Muscle layer of duodenum (tissue), 2 donors: Measurements from ENCODE around the gene ENKUR.

ENCODE experiments used
- H3K27ac ChIP-seq: one replicate; pipeline ENCODE4 v1.7.0; 2013; ENCODE audit warnings: mild to moderate bottlenecking, low read length
- H3K27me3 ChIP-seq: one replicate; pipeline ENCODE4 v1.7.0; 2013; ENCODE audit warnings: low read depth, mild to moderate bottlenecking, control low read depth, low read length
- H3K36me3 ChIP-seq, 2 donors: one replicate each; pipeline ENCODE4 v1.7.0; 2013; ENCODE audit warnings: low read length in 2 of 2, control low read depth in 1 of 2, mild to moderate bottlenecking in 1 of 2; ENCODE audit not compliant: insufficient read depth in 2 of 2, control insufficient read depth in 1 of 2
- H3K4me1 ChIP-seq, 2 donors: one replicate each; pipeline ENCODE4 v1.7.0; 2013; ENCODE audit warnings: low read length in 2 of 2, mild to moderate bottlenecking in 2 of 2, control low read depth in 1 of 2, moderate library complexity in 1 of 2; ENCODE audit not compliant: insufficient read depth in 2 of 2, control insufficient read depth in 1 of 2
- H3K4me3 ChIP-seq, 2 donors: one replicate each; pipeline ENCODE4 v1.7.0; 2013; ENCODE audit warnings: low read length in 2 of 2, low read depth in 1 of 2, mild to moderate bottlenecking in 1 of 2
- H3K9me3 ChIP-seq, 2 donors: one replicate each; pipeline ENCODE4 v1.7.0; 2013; ENCODE audit warnings: low read length in 2 of 2, control low read depth in 1 of 2, mild to moderate bottlenecking in 1 of 2; ENCODE audit not compliant: control insufficient read depth in 1 of 2
- donor health status: healthy.

Gene ENKUR, protein sequence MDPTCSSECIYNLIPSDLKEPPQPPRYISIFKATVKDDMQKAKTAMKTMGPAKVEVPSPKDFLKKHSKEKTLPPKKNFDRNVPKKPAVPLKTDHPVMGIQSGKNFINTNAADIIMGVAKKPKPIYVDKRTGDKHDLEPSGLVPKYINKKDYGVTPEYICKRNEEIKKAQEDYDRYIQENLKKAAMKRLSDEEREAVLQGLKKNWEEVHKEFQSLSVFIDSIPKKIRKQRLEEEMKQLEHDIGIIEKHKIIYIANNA

DNA sequence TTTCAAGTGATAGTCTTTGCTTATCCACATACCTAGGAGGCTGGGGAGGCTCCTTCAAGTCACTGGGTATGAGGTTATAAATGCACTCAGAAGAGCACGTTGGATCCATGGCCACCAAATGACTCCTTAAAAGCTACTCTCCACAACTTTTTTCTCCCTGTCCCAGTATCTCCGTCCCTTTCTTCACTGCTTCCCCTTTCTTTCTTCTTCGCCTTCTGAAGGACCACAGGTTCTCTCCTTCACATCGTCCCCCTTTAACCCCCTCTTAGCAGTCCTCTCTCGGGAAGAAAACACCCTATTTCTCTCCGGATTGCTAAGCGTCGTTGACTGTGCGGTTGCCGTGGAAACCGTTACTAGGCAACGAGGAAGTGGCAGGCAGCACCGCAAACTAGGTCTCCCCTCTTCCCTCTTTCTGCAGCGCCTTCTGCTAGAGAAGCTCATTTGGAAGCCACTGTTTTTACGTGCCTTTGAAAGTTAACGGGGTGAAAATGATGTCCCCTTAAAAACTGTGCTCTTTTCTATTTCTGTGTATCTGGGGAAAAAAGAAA, at the start of gene ENKUR:
ENKUR (minus strand) TSS at position 331 of the 548 bp plus-strand sequence; CDS start at position 109, 222 bp downstream.
- peak within 1 kb of the TSS; percentile 96 for H3K27ac ChIP-seq
- H3K27me3 ChIP-seq: no peaks in the 10 kb centered on the region
- no peaks in the 10 kb centered on the region for H3K9me3 ChIP-seq
- peak within 1 kb of the TSS; percentile 68 to 86 for H3K4me3 ChIP-seq
- H3K4me1 ChIP-seq: peaks cover 0 to 5% of the 10 kb centered on the region in 2 donors
- H3K36me3 ChIP-seq: no peaks in the 10 kb centered on the region

DNA sequence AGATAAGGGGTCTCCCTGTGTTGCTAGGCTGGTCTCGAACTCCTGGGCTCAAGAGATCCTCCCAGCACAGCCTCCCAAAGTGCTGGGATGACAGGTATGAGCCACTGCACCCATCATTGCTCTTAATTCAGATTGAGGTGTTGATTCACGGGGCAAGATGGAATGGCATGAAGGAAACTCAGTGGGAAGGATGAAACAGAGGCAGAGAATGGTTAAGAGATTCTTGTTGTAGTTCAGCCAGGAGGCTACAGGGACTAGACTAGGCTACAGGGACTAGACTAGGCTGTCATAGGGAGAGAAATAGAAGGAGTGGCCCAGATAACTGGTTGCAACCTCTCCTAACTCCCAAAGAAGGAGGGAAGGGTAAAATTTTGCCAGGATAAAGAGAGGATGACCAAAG, 48.4 kb upstream of the ENKUR start:
- H3K4me1 ChIP-seq: no peaks in the 10 kb centered on the region
- no peaks in the 10 kb centered on the region for H3K27me3 ChIP-seq
- no peaks in the 10 kb centered on the region for H3K9me3 ChIP-seq
- no peaks in the 10 kb centered on the region for H3K36me3 ChIP-seq
- no peak overlapping the region for H3K4me3 ChIP-seq
- H3K27ac ChIP-seq: no peak overlapping the region

DNA sequence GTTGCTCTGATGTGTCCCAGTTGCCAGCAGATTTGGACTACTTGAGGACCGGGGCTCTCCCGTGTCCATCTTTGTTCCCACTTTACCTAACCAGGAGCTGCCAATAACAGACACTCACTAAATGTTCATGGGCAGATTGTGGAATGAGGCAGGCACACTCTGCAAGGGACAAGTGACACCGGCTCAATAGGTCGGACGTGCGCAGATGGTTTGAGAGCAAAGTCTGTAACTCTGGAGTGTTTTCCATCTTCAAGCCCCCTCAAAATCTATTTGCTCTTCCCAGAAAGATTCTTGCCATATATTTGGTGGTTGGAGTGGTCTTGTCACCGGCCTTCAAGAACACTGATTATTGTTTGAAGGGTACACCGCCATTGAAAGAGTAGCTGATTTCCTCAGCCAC, 47.7 kb upstream of the ENKUR start:
- Histone ChIP-seq H3K9me3 (no peaks in the 10 kb centered on the region), H3K4me3 (no peak overlapping the region), H3K27ac (no peak overlapping the region), H3K4me1 (no peaks in the 10 kb centered on the region), H3K36me3 (no peaks in the 10 kb centered on the region), H3K27me3 (no peaks in the 10 kb centered on the region)

DNA sequence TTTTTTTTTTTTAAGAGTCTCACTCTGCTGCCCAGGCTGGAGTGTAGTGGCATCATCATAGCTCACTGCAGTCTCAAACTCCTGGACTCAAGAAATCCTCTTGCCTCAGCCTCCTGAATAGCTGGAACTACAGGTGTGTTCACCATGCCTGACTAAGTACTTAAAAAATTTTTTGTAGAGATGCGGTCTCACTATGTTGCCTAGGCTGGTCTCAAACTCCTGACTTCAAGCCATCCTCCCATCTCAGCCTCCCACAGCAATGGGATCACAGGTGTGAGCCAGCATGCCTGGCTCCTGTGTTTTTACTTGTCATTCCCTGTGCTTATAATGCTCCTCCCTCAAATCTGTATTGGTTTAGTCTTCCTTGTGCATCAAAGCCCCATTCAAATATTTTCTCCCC, 47.2 kb upstream of the ENKUR start:
- no peaks in the 10 kb centered on the region for H3K9me3 ChIP-seq
- H3K4me3 ChIP-seq: no peak overlapping the region
- H3K36me3 ChIP-seq: no peaks in the 10 kb centered on the region
- H3K27ac ChIP-seq: no peak overlapping the region
- H3K4me1 ChIP-seq: no peaks in the 10 kb centered on the region
- no peaks in the 10 kb centered on the region for H3K27me3 ChIP-seq

DNA sequence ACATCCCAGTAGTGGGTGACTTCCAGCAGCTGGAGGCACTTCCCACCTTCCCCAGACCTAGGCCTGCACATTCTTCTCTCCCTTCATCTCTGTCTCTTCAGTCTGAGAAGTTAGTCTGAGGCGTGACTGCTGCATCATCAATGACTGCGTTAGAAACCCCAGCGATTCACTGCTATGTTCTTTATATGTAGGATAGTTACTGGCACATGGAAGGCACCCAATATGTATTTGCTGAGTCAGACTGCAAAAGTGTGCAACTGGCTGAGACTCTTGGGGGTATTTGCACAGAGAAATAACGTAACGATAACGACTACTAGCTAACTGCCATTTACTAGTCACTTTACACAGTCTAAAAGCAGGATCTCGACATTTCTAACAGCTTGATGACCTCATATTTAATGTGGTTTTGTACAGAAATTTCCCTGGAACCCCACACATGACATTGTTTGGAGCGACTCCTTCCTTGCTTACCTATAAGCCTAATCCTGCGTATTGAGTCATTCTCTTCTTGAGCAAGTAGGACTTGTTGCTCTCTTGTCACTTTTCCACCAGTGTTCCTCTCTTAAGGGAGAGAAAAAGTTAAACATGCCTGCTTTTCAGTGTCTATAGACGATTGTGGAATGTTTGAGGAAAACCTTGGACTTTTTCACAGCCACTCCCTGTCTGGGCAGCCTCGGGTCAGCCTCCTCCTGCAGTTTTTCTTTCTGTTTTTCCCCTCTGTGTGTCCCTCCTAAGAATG, 45.9 kb upstream of the ENKUR start:
- Histone ChIP-seq H3K36me3 (no peaks in the 10 kb centered on the region), H3K4me3 (peak overlapping the region in 1 of 2 donors; percentile 31), H3K9me3 (no peaks in the 10 kb centered on the region), H3K4me1 (no peaks in the 10 kb centered on the region), H3K27me3 (no peaks in the 10 kb centered on the region), H3K27ac (peak overlapping the region; percentile 85)

DNA sequence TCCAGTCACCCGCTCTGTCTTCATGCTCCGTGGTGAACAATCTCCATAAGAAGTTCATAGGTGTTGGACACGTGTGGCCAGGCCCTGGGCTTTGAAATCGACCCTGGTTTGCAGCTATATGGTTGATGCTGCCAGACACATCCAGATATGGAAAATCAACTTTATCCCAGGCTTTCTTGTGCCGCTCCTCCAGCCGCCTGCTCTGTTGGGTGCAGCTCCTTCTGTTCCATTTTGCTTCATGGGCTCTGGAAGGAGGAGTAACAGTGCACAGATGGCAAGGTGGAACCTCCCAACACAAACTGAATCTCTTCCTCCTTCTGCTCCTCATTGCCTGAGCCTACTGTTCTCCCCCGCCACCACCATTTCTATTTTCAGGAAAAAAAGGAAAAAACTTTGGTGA, 45.2 kb upstream of the ENKUR start:
- Histone ChIP-seq H3K4me3 (no peak overlapping the region), H3K36me3 (no peaks in the 10 kb centered on the region), H3K27ac (no peak overlapping the region)

DNA sequence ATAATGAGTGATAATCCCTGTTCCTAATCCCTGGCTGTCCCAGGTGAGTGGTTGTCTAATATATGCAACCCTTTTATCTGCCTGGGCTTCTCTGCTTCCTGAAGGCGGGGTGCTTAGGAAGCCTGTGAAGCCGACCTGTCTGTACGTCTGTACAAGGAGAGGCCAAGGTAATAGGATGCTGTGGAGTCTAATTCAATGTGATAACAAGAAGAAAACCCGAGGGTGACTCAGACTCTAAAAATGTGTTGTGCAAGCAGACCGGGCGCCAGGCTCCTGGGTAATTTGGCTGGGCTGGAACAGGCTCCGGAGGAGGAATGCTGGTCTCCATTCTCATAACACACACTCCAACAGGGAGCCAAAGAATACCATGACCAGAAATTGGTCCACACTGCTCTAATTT, 44.0 kb upstream of the ENKUR start:
- Histone ChIP-seq H3K27ac (no peak overlapping the region), H3K9me3 (no peaks in the 10 kb centered on the region), H3K4me3 (no peak overlapping the region), H3K36me3 (no peaks in the 10 kb centered on the region), H3K4me1 (no peaks in the 10 kb centered on the region), H3K27me3 (no peaks in the 10 kb centered on the region)

More for the DNA sequence above, 45.2 kb upstream of the ENKUR start:
- no peaks in the 10 kb centered on the region for H3K27me3 ChIP-seq
- no peaks in the 10 kb centered on the region for H3K9me3 ChIP-seq
- H3K4me1 ChIP-seq: no peaks in the 10 kb centered on the region

DNA sequence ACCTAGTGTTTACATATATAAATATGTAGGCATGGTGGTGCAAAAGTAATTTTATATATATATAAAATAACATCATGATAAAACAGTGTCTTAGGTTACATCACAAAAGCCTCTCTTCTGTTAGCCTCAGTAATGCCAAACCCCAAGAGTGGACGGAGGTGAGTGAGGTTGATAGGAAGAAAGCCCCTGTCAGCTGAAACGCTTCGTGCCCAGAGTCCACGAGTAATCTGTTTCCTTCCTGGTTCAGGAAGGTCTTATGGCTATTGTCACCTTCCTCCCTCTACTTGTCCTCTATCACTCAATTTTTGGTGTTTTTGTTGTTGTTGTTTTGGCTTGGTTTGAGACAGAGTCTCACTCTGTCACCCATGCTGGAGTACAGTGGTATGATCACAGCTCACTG, 41.9 kb upstream of the ENKUR start:
- H3K4me1 ChIP-seq: no peaks in the 10 kb centered on the region
- H3K36me3 ChIP-seq: no peaks in the 10 kb centered on the region
- H3K4me3 ChIP-seq: no peak overlapping the region
- no peak overlapping the region for H3K27ac ChIP-seq
- no peaks in the 10 kb centered on the region for H3K9me3 ChIP-seq
- H3K27me3 ChIP-seq: no peaks in the 10 kb centered on the region

DNA sequence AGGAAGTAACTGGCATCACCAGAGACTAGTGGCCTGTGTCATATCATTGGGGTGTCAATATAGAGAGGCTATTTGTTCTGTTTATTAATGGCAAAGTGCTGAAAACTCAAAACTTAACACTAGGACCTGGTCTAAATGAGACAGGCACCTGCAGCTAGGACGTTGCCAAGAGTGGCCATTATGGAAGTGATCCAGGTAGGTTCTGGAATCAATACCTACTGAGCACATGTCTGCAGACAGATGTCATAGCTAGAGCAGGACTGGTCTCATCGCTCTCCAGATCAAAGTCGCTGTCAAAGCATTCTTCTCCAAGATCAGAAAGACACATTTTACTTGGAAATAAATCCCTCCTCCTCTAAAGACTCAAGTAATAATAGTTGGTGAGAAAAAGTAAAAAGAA, 40.8 kb upstream of the ENKUR start:
- H3K27ac ChIP-seq: no peak overlapping the region
- no peaks in the 10 kb centered on the region for H3K4me1 ChIP-seq
- H3K36me3 ChIP-seq: no peaks in the 10 kb centered on the region
- H3K4me3 ChIP-seq: no peak overlapping the region
- peaks cover 0 to under 1% of the 10 kb centered on the region in 2 donors for H3K9me3 ChIP-seq
- H3K27me3 ChIP-seq: no peaks in the 10 kb centered on the region

DNA sequence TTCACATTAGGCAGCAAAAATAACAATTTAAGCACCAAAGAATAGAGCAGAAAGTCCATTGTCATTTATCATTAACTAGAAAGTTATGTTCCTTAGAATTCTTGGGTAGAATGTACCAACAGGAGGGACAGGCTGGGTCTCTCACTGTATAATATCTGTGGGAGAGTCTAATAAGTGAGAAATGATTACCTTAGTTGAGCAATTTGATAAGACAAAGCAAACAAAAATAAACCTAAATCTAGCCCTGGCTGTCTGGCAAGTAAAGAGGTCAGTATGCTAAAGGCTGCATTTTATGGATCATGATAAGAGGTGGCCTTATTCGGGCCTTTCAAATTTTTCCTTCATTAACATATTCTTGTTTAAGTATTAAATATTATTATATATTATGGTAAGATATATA, 36.1 kb upstream of the ENKUR start:
- H3K36me3 ChIP-seq: peaks cover 0 to 3% of the 10 kb centered on the region in 2 donors

DNA sequence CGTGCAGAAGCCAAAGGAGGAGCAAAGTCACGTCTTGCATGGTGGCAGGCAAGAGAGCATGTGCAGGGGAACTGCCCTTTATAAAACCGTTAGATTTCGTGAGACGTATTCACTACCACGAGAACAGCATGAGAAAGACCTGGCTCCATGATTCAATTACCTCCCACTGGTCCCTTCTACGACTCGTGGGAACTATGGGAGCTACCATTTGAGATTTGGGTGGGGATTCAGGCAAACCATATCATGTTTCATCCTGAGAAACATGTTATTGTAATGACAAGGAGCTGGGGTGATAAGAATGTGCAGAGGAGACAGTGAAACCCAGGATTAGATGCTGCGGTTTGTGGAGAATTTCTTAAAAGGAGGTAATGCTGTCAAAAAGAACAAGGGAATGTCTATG, 34.4 kb upstream of the ENKUR start:
- H3K4me3 ChIP-seq: no peak overlapping the region
- no peaks in the 10 kb centered on the region for H3K4me1 ChIP-seq
- H3K9me3 ChIP-seq: peaks cover 0 to 6% of the 10 kb centered on the region in 2 donors
- no peak overlapping the region for H3K27ac ChIP-seq
- peaks cover 0 to 3% of the 10 kb centered on the region in 2 donors for H3K36me3 ChIP-seq
- H3K27me3 ChIP-seq: no peaks in the 10 kb centered on the region

More for the DNA sequence above, 36.1 kb upstream of the ENKUR start:
- H3K4me3 ChIP-seq: no peak overlapping the region
- H3K9me3 ChIP-seq: peaks cover 0 to 6% of the 10 kb centered on the region in 2 donors
- no peak overlapping the region for H3K27ac ChIP-seq
- no peaks in the 10 kb centered on the region for H3K27me3 ChIP-seq
- no peaks in the 10 kb centered on the region for H3K4me1 ChIP-seq
